ENCODE measurements around the gene ICA1.

The ICA1 gene

DNA sequence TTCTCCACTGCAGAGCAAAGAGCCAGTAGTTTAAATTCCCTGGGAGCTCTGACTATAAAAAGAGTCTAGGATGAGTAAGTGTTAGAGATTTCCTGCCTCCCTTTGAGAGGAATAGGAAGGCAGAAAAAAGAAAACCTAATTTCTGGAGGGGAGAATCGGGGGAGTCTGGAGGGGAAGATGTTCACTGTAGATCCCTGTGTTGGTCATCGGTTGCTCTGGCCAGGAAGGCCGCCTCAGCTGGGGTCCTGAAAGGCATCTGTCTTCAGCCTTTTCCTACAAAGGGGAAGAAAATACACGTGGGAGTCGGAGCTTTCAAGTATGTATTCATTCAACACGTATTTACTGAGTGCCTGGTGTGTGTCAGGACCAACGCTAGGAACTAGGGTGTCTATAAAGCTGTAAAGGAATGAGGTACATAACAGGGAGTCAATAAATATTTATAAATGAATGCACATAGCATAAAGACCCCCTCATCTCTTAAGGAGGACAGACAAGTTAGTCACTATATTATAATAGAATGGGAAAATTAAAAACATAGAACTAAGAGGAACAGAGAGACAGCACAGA lies 101.1 kb downstream of the ICA1 start:
- TF ChIP-seq, protein P1, sequence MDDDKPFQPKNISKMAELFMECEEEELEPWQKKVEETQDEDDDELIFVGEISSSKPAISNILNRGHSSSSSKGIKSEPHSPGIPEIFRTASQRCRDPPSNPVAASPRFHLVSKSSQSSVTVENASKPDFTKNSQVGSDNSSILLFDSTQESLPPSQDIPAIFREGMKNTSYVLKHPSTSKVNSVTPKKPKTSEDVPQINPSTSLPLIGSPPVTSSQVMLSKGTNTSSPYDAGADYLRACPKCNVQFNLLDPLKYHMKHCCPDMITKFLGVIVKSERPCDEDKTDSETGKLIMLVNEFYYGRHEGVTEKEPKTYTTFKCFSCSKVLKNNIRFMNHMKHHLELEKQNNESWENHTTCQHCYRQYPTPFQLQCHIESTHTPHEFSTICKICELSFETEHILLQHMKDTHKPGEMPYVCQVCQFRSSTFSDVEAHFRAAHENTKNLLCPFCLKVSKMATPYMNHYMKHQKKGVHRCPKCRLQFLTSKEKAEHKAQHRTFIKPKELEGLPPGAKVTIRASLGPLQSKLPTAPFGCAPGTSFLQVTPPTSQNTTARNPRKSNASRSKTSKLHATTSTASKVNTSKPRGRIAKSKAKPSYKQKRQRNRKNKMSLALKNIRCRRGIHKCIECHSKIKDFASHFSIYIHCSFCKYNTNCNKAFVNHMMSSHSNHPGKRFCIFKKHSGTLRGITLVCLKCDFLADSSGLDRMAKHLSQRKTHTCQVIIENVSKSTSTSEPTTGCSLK (tag by site-specific recombination; IDR thresholded peaks at IDR 0.05) = no peak
- no peak for TF ChIP-seq ZNF791 (tag by site-specific recombination; IDR thresholded peaks at IDR 0.05)
- no peak for TF ChIP-seq ZNF175 (tag by site-specific recombination; IDR thresholded peaks at IDR 0.05)
- TF ChIP-seq, protein P2, sequence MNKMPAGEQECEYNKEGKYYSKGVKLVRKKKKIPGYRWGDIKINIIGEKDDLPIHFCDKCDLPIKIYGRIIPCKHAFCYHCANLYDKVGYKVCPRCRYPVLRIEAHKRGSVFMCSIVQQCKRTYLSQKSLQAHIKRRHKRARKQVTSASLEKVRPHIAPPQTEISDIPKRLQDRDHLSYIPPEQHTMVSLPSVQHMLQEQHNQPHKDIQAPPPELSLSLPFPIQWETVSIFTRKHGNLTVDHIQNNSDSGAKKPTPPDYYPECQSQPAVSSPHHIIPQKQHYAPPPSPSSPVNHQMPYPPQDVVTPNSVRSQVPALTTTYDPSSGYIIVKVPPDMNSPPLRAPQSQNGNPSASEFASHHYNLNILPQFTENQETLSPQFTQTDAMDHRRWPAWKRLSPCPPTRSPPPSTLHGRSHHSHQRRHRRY (tag by site-specific recombination; IDR thresholded peaks at IDR 0.05) = no peak
- TF ChIP-seq, protein P3, sequence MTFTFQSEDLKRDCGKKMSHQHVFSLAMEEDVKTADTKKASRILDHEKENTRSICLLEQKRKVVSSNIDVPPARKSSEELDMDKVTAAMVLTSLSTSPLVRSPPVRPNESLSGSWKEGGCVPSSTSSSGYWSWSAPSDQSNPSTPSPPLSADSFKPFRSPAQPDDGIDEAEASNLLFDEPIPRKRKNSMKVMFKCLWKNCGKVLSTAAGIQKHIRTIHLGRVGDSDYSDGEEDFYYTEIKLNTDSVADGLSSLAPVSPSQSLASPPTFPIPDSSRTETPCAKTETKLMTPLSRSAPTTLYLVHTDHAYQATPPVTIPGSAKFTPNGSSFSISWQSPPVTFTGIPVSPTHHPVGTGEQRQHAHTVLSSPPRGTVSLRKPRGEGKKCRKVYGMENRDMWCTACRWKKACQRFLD (tag by site-specific recombination; IDR thresholded peaks at IDR 0.05) = no peak
- TF ChIP-seq ZNF549 (tag by site-specific recombination; IDR thresholded peaks at IDR 0.05) = no peak
- no peak for TF ChIP-seq ZNF664 (tag by site-specific recombination; IDR thresholded peaks at IDR 0.05)
- Histone ChIP-seq H3K36me3 (ENCODE audit: control insufficient read depth in 2 of 2, insufficient read depth in 1 of 2, low read length in 2 of 2) (no peaks in the 10 kb centered on the region), H3K4me1 (ENCODE audit: control insufficient read depth, insufficient read depth, low read length) (no peaks in the 10 kb centered on the region), H3K27ac (ENCODE audit: extremely low read depth, low read depth, low read length) (no peak overlapping the region), H3K4me3 (ENCODE audit: low read depth, low read length) (no peak overlapping the region), H3K9me3 (ENCODE audit: control insufficient read depth, insufficient read depth, low read depth, low read length) (no peaks in the 10 kb centered on the region)
- ChIA-PET CTCF (no interaction called here), POLR2A (no interaction called here)

DNA sequence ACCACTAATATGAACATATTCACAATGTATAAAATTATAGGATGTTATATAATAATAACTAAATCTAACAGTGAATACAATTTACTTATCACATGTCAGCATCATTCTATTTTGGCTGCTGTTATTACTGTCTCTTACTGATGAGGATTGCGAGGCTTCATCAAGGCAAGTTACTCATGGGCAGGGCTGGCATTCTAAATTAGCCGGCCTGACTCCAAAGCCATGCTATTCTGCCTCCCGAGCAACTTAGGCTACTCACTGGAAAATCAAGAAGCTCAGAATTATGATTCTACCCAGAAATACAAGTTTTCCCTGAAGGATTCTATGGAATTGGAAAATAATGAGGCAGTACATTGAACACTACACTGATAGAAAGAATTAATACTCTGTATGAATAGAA lies 101.7 kb downstream of the ICA1 start:
- TF ChIP-seq, protein P2 (tag by site-specific recombination; IDR thresholded peaks at IDR 0.05) = no peak
- TF ChIP-seq, protein P4, sequence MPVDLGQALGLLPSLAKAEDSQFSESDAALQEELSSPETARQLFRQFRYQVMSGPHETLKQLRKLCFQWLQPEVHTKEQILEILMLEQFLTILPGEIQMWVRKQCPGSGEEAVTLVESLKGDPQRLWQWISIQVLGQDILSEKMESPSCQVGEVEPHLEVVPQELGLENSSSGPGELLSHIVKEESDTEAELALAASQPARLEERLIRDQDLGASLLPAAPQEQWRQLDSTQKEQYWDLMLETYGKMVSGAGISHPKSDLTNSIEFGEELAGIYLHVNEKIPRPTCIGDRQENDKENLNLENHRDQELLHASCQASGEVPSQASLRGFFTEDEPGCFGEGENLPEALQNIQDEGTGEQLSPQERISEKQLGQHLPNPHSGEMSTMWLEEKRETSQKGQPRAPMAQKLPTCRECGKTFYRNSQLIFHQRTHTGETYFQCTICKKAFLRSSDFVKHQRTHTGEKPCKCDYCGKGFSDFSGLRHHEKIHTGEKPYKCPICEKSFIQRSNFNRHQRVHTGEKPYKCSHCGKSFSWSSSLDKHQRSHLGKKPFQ (tag by site-specific recombination; IDR thresholded peaks at IDR 0.05) = no peak
- no peak for TF ChIP-seq GLI2 (tag by site-specific recombination; IDR thresholded peaks at IDR 0.05; ENCODE audit: borderline replicate concordance, low read depth)
- TF ChIP-seq ZNF10 (tag by site-specific recombination; IDR thresholded peaks at IDR 0.05) = no peak
- no peak for TF ChIP-seq ZBTB1 (tag by site-specific recombination; IDR thresholded peaks at IDR 0.05)
- no peak for TF ChIP-seq ZBTB20 (tag by site-specific recombination; IDR thresholded peaks at IDR 0.05)
- TF ChIP-seq, protein P5, sequence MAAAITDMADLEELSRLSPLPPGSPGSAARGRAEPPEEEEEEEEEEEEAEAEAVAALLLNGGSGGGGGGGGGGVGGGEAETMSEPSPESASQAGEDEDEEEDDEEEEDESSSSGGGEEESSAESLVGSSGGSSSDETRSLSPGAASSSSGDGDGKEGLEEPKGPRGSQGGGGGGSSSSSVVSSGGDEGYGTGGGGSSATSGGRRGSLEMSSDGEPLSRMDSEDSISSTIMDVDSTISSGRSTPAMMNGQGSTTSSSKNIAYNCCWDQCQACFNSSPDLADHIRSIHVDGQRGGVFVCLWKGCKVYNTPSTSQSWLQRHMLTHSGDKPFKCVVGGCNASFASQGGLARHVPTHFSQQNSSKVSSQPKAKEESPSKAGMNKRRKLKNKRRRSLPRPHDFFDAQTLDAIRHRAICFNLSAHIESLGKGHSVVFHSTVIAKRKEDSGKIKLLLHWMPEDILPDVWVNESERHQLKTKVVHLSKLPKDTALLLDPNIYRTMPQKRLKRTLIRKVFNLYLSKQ (tag by site-specific recombination; IDR thresholded peaks at IDR 0.05; ENCODE audit: borderline replicate concordance) = no peak
- TF ChIP-seq ZIC2 (tag by site-specific recombination; IDR thresholded peaks at IDR 0.05) = no peak
- no peaks in the 10 kb centered on the region for H3K9me3 ChIP-seq (ENCODE audit: control insufficient read depth, insufficient read depth, low read depth, low read length)
- no peak overlapping the region for H3K4me3 ChIP-seq (ENCODE audit: low read depth, low read length)
- ChIA-PET CTCF (no interaction called here), POLR2A (no interaction called here)
- no peak overlapping the region for H3K27ac ChIP-seq (ENCODE audit: extremely low read depth, low read depth, low read length)
- H3K4me1 ChIP-seq (ENCODE audit: control insufficient read depth, insufficient read depth, low read length) = no peaks in the 10 kb centered on the region
- H3K36me3 ChIP-seq (ENCODE audit: control insufficient read depth in 2 of 2, insufficient read depth in 1 of 2, low read length in 2 of 2) = no peaks in the 10 kb centered on the region

All from HEK293 (cell line).